ENCODE data around the gene OTUD3.

The OTUD3 gene

GRCh38 chr1:19852036-19852435, 30.2 kb upstream of the OTUD3 start:
- Histone ChIP-seq H3K4me1 (ENCODE audit: control insufficient read depth, insufficient read depth, low read length) (peaks cover 3% of the 10 kb centered on the region; the same call in 1 of the 2 replicates), H3K4me3 (ENCODE audit: low read depth, low read length) (no peak overlapping the region), H3K27me3 (ENCODE audit: control insufficient read depth, insufficient read depth, low read length) (no peaks in the 10 kb centered on the region), H3K9ac (ENCODE audit: low read length) (no peak overlapping the region), H3K27ac (ENCODE audit: low read depth, low read length) (no peak overlapping the region), H3K36me3 (ENCODE audit: control insufficient read depth, insufficient read depth, low read length) (no peaks in the 10 kb centered on the region), H3K9me3 (ENCODE audit: control insufficient read depth, insufficient read depth, low read depth, low read length) (no peaks in the 10 kb centered on the region)

- peaks cover 3% of the 10 kb centered on the region; the same call in 1 of the 2 replicates for H3K4me1 ChIP-seq (ENCODE audit: control insufficient read depth, insufficient read depth, low read length)
- H3K4me3 ChIP-seq (ENCODE audit: low read depth, low read length): no peak overlapping the region
- H3K9ac ChIP-seq (ENCODE audit: low read length): no peak overlapping the region
- no peaks in the 10 kb centered on the region for H3K27me3 ChIP-seq (ENCODE audit: control insufficient read depth, insufficient read depth, low read length)
- H3K27ac ChIP-seq (ENCODE audit: low read depth, low read length): no peak overlapping the region
- H3K9me3 ChIP-seq (ENCODE audit: control insufficient read depth, insufficient read depth, low read depth, low read length): no peaks in the 10 kb centered on the region
- no peaks in the 10 kb centered on the region for H3K36me3 ChIP-seq (ENCODE audit: control insufficient read depth, insufficient read depth, low read length)
These were observed 27.3 kb upstream of the OTUD3 start for GRCh38 chr1:19854866-19855265.

- Histone ChIP-seq H3K27me3 (ENCODE audit: control insufficient read depth, insufficient read depth, low read length) (peaks cover 3% of the 10 kb centered on the region; the same call in 1 of the 2 replicates), H3K9me3 (ENCODE audit: control insufficient read depth, insufficient read depth, low read depth, low read length) (peaks cover 8% of the 10 kb centered on the region; the same call in 1 of the 2 replicates), H3K4me3 (ENCODE audit: low read depth, low read length) (no peak overlapping the region), H3K9ac (ENCODE audit: low read length) (no peak overlapping the region), H3K27ac (ENCODE audit: low read depth, low read length) (no peak overlapping the region), H3K36me3 (ENCODE audit: control insufficient read depth, insufficient read depth, low read length) (no peaks in the 10 kb centered on the region), H3K4me1 (ENCODE audit: control insufficient read depth, insufficient read depth, low read length) (no peaks in the 10 kb centered on the region)
These were observed 23.3 kb upstream of the OTUD3 start for GRCh38 chr1:19858893-19859292.

- Histone ChIP-seq H3K9ac (ENCODE audit: low read length) (no peak overlapping the region), H3K9me3 (ENCODE audit: control insufficient read depth, insufficient read depth, low read depth, low read length) (peaks cover 8% of the 10 kb centered on the region; the same call in 1 of the 2 replicates), H3K27ac (ENCODE audit: low read depth, low read length) (no peak overlapping the region), H3K4me1 (ENCODE audit: control insufficient read depth, insufficient read depth, low read length) (no peaks in the 10 kb centered on the region), H3K36me3 (ENCODE audit: control insufficient read depth, insufficient read depth, low read length) (no peaks in the 10 kb centered on the region), H3K27me3 (ENCODE audit: control insufficient read depth, insufficient read depth, low read length) (peaks cover 3% of the 10 kb centered on the region; the same call in 1 of the 2 replicates), H3K4me3 (ENCODE audit: low read depth, low read length) (no peak overlapping the region)
These were observed 22.3 kb upstream of the OTUD3 start for GRCh38 chr1:19859876-19860275.

- H3K27ac ChIP-seq (ENCODE audit: low read depth, low read length): no peak overlapping the region
These were observed 21.8 kb upstream of the OTUD3 start for GRCh38 chr1:19860418-19860817.

GRCh38 chr1:19861034-19861433, 21.2 kb upstream of the OTUD3 start:
- Histone ChIP-seq H3K27me3 (ENCODE audit: control insufficient read depth, insufficient read depth, low read length) (peaks cover 3% of the 10 kb centered on the region; the same call in 1 of the 2 replicates), H3K4me1 (ENCODE audit: control insufficient read depth, insufficient read depth, low read length) (no peaks in the 10 kb centered on the region), H3K36me3 (ENCODE audit: control insufficient read depth, insufficient read depth, low read length) (no peaks in the 10 kb centered on the region), H3K27ac (ENCODE audit: low read depth, low read length) (no peak overlapping the region), H3K4me3 (ENCODE audit: low read depth, low read length) (no peak overlapping the region), H3K9me3 (ENCODE audit: control insufficient read depth, insufficient read depth, low read depth, low read length) (peaks cover 8% of the 10 kb centered on the region; the same call in 1 of the 2 replicates), H3K9ac (ENCODE audit: low read length) (no peak overlapping the region)

More at GRCh38 chr1:19860418-19860817, 21.8 kb upstream of the OTUD3 start:
- Histone ChIP-seq H3K9me3 (ENCODE audit: control insufficient read depth, insufficient read depth, low read depth, low read length) (peaks cover 8% of the 10 kb centered on the region; the same call in 1 of the 2 replicates), H3K9ac (ENCODE audit: low read length) (no peak overlapping the region), H3K36me3 (ENCODE audit: control insufficient read depth, insufficient read depth, low read length) (no peaks in the 10 kb centered on the region), H3K4me1 (ENCODE audit: control insufficient read depth, insufficient read depth, low read length) (no peaks in the 10 kb centered on the region), H3K27me3 (ENCODE audit: control insufficient read depth, insufficient read depth, low read length) (peaks cover 3% of the 10 kb centered on the region; the same call in 1 of the 2 replicates), H3K4me3 (ENCODE audit: low read depth, low read length) (no peak overlapping the region)

- H3K4me3 ChIP-seq (ENCODE audit: low read depth, low read length): no peak overlapping the region
- peaks cover 8% of the 10 kb centered on the region; the same call in 1 of the 2 replicates for H3K9me3 ChIP-seq (ENCODE audit: control insufficient read depth, insufficient read depth, low read depth, low read length)
- H3K9ac ChIP-seq (ENCODE audit: low read length): no peak overlapping the region
- H3K27me3 ChIP-seq (ENCODE audit: control insufficient read depth, insufficient read depth, low read length): peaks cover 3% of the 10 kb centered on the region; the same call in 1 of the 2 replicates
- H3K4me1 ChIP-seq (ENCODE audit: control insufficient read depth, insufficient read depth, low read length): peaks cover 5% of the 10 kb centered on the region; the same call in 1 of the 2 replicates
- H3K27ac ChIP-seq (ENCODE audit: low read depth, low read length): no peak overlapping the region
- no peaks in the 10 kb centered on the region for H3K36me3 ChIP-seq (ENCODE audit: control insufficient read depth, insufficient read depth, low read length)
These were observed 20.2 kb upstream of the OTUD3 start for GRCh38 chr1:19861842-19862530.

GRCh38 chr1:19862944-19863343, 19.3 kb upstream of the OTUD3 start:
- Histone ChIP-seq H3K27me3 (ENCODE audit: control insufficient read depth, insufficient read depth, low read length) (peaks cover 3% of the 10 kb centered on the region; the same call in 1 of the 2 replicates), H3K9ac (ENCODE audit: low read length) (no peak overlapping the region), H3K4me1 (ENCODE audit: control insufficient read depth, insufficient read depth, low read length) (peaks cover 5% of the 10 kb centered on the region; the same call in 1 of the 2 replicates), H3K36me3 (ENCODE audit: control insufficient read depth, insufficient read depth, low read length) (no peaks in the 10 kb centered on the region), H3K9me3 (ENCODE audit: control insufficient read depth, insufficient read depth, low read depth, low read length) (peaks cover 8% of the 10 kb centered on the region; the same call in 1 of the 2 replicates), H3K4me3 (ENCODE audit: low read depth, low read length) (no peak overlapping the region), H3K27ac (ENCODE audit: low read depth, low read length) (no peak overlapping the region)

- H3K27ac ChIP-seq (ENCODE audit: low read depth, low read length): no peak overlapping the region
- no peak overlapping the region for H3K9ac ChIP-seq (ENCODE audit: low read length)
- H3K9me3 ChIP-seq (ENCODE audit: control insufficient read depth, insufficient read depth, low read depth, low read length): peaks cover 8% of the 10 kb centered on the region; the same call in 1 of the 2 replicates
- H3K36me3 ChIP-seq (ENCODE audit: control insufficient read depth, insufficient read depth, low read length): no peaks in the 10 kb centered on the region
- peaks cover 3% of the 10 kb centered on the region; the same call in 1 of the 2 replicates for H3K27me3 ChIP-seq (ENCODE audit: control insufficient read depth, insufficient read depth, low read length)
- H3K4me3 ChIP-seq (ENCODE audit: low read depth, low read length): no peak overlapping the region
- H3K4me1 ChIP-seq (ENCODE audit: control insufficient read depth, insufficient read depth, low read length): peaks cover 5% of the 10 kb centered on the region; the same call in 1 of the 2 replicates
These were observed 17.5 kb upstream of the OTUD3 start for GRCh38 chr1:19864570-19865160.

GRCh38 chr1:19866029-19866428, 16.2 kb upstream of the OTUD3 start:
- peaks cover 5% of the 10 kb centered on the region; the same call in 1 of the 2 replicates for H3K4me1 ChIP-seq (ENCODE audit: control insufficient read depth, insufficient read depth, low read length)
- H3K9me3 ChIP-seq (ENCODE audit: control insufficient read depth, insufficient read depth, low read depth, low read length): peaks cover 8% of the 10 kb centered on the region; the same call in 1 of the 2 replicates
- no peak overlapping the region for H3K27ac ChIP-seq (ENCODE audit: low read depth, low read length)
- H3K36me3 ChIP-seq (ENCODE audit: control insufficient read depth, insufficient read depth, low read length): no peaks in the 10 kb centered on the region
- H3K4me3 ChIP-seq (ENCODE audit: low read depth, low read length): no peak overlapping the region
- H3K27me3 ChIP-seq (ENCODE audit: control insufficient read depth, insufficient read depth, low read length): no peaks in the 10 kb centered on the region
- no peak overlapping the region for H3K9ac ChIP-seq (ENCODE audit: low read length)

- Histone ChIP-seq H3K4me1 (ENCODE audit: control insufficient read depth, insufficient read depth, low read length) (peaks cover 5% of the 10 kb centered on the region; the same call in 1 of the 2 replicates), H3K9ac (ENCODE audit: low read length) (no peak overlapping the region), H3K27me3 (ENCODE audit: control insufficient read depth, insufficient read depth, low read length) (no peaks in the 10 kb centered on the region), H3K9me3 (ENCODE audit: control insufficient read depth, insufficient read depth, low read depth, low read length) (peaks cover 8% of the 10 kb centered on the region; the same call in 1 of the 2 replicates), H3K4me3 (ENCODE audit: low read depth, low read length) (no peak overlapping the region), H3K36me3 (ENCODE audit: control insufficient read depth, insufficient read depth, low read length) (no peaks in the 10 kb centered on the region), H3K27ac (ENCODE audit: low read depth, low read length) (no peak overlapping the region)
These were observed 15.4 kb upstream of the OTUD3 start for GRCh38 chr1:19866758-19867157.

Data from HUES6 (cell line).